ENCODE results near the gene CLN6. TPM values are rescaled to one million over a fixed set of nuclear protein-coding genes. Genes with fewer than 3 reads are reported as not detected.

CLN6 gene
- total RNA-seq, 1 donor, result 16.8 TPM

DNA sequence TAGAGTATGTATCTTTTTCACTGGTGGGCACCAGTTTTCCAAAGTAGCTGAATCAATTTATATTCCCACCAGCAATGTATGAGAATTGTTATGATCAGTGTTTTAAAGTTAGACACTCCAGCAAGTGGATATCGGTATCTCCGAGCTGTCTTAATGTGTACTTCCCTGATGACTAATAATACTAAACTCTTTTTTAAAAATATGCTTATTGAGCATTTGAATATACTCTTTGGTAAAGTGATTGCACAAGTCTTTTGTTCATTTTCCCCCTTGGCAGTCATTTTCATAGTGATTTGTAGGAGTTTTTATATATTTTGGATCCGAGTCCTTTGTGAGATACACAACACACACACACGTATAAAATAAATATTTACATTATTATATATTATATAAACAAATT lies 35.6 kb upstream of the CLN6 start:
- H3K4me3 ChIP-seq (ENCODE audit: low read depth, low read length), result no peak overlapping the region
- no peak for DNase-seq (ENCODE audit: low read depth)

DNA sequence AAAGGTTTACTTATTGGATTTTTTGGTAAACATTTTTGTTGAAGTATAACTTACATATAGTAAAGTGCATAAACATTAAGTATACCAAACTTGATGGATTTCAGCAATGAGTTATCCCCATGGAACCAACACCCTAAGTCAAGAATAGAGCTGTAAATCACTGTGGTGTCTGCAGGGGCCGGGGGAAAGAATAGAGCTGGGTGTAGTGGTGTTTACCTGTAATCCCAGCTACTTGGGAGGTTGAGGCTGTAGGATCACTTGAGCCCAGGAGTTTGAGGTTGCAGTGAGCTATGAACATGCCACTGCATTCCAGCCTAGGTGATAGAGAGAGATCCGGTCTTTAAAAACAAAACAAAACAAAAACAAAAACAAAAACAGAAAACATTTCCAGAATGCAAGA lies 34.8 kb upstream of the CLN6 start:
- no peak for DNase-seq (ENCODE audit: low read depth)
- H3K4me3 ChIP-seq (ENCODE audit: low read depth, low read length), result no peak overlapping the region
- TF ChIP-seq, protein P1, sequence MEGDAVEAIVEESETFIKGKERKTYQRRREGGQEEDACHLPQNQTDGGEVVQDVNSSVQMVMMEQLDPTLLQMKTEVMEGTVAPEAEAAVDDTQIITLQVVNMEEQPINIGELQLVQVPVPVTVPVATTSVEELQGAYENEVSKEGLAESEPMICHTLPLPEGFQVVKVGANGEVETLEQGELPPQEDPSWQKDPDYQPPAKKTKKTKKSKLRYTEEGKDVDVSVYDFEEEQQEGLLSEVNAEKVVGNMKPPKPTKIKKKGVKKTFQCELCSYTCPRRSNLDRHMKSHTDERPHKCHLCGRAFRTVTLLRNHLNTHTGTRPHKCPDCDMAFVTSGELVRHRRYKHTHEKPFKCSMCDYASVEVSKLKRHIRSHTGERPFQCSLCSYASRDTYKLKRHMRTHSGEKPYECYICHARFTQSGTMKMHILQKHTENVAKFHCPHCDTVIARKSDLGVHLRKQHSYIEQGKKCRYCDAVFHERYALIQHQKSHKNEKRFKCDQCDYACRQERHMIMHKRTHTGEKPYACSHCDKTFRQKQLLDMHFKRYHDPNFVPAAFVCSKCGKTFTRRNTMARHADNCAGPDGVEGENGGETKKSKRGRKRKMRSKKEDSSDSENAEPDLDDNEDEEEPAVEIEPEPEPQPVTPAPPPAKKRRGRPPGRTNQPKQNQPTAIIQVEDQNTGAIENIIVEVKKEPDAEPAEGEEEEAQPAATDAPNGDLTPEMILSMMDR (IDR thresholded peaks at IDR 0.05; ENCODE audit: insufficient read depth, low read depth, low read length), result no peak

More for the DNA sequence above, 35.6 kb upstream of the CLN6 start:
- TF ChIP-seq, protein P1 (IDR thresholded peaks at IDR 0.05; ENCODE audit: insufficient read depth, low read depth, low read length), result no peak

DNA sequence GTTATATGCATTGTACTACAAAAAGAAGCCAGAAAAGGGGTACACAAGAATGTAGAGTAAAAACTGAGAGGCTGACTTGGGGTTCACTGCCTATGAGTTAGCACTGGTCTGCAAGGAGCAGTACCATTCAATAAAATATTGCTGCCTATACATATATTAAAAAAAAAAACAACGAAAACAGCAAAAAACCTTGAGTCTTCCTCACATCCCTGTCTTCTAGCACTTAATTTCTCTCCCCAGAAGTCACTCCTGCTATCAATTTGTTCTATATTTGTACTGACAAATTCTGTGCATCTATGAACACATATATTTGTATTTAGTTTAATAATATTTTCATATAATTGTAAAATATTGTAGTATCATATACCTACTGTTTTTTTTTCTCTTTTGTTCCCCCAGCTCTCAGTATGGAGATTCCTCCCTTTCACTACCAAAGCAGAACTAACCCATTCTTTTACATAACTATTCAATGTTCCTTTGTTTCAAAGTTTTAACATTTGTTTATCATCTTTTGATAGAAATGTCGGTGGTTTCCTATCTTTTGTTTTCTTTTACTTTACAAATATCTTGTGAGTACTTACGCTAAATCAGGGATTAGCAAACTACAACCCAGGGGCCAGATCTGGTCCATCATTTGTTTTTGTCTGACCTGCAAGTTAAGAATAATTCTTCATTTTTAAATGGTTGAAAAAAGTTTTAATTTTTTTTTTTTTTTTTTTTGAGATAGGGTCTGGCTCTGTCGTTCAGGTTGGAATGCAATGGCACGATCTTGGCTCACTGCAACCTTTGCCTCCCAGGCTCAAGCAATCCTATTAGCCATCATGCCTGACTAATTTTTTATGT lies 33.2 kb upstream of the CLN6 start:
- TF ChIP-seq, protein P1 (IDR thresholded peaks at IDR 0.05; ENCODE audit: insufficient read depth, low read depth, low read length), result no peak
- H3K4me3 ChIP-seq (ENCODE audit: low read depth, low read length), result no peak overlapping the region
- no peak for DNase-seq (ENCODE audit: low read depth)

DNA sequence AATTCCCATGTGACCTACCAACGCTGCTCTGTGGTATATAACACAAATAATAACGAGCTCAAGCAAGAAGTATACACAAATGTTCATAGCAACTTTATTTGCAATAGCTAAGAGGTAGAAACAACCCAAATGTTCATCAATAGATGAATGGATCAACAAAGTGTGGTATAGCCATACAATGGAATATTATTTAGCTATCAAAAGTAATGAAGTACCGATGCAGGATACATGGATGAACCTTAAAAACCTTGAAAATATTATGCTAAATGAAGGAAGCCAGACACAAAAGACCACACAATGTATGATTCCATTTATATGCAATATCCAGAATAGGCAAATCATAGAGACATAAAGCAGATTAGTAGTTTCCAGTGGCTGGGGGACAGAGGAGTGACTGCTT lies 32.5 kb upstream of the CLN6 start:
- no peak for DNase-seq (ENCODE audit: low read depth)
- H3K4me3 ChIP-seq (ENCODE audit: low read depth, low read length), result no peak overlapping the region
- TF ChIP-seq, protein P1 (IDR thresholded peaks at IDR 0.05; ENCODE audit: insufficient read depth, low read depth, low read length), result no peak

DNA sequence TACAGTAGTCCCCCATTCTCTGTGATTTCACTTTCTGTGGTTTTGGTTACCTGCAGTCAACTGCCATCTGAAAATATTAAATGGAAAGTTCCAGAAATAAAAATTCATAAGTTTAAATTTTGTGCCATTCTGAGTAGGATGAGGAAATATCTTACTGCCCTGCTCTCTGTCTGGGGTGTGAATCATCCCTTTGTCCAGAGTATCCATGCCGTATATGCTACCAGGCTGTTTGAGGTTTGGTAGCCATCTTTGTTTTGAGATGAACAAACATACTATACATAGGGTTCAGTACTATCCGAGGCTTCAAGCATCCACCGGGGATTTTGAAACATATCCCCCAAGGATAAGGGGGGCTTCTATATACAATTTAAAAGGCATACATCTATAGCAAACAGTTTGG lies 31.7 kb upstream of the CLN6 start:
- no peak for DNase-seq (ENCODE audit: low read depth)
- TF ChIP-seq, protein P1 (IDR thresholded peaks at IDR 0.05; ENCODE audit: insufficient read depth, low read depth, low read length), result no peak
- H3K4me3 ChIP-seq (ENCODE audit: low read depth, low read length), result no peak overlapping the region

DNA sequence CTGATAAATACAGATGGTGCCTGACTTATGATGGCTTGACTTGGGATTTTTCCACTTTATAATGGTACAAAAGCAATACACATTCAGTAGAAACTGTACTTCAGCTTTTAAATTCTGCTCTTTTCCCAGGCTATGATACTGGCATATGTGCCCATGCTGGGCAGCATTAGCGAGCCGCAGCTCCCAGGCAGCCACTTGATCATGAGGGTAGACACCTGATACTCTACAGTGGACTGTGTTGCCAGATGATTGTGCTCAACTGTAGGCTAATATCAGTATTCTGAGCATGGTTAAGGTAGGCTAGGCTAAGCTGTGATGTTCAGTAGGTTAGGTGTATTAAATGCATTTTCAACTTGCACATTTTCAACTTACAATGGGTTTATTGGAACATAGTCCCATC lies 30.4 kb upstream of the CLN6 start:
- no peak for DNase-seq (ENCODE audit: low read depth)
- TF ChIP-seq, protein P1 (IDR thresholded peaks at IDR 0.05; ENCODE audit: insufficient read depth, low read depth, low read length), result no peak
- no peak overlapping the region for H3K4me3 ChIP-seq (ENCODE audit: low read depth, low read length)
